Measurements from ENCODE around the gene FHIP1A. TPM values are rescaled to one million over a fixed set of nuclear protein-coding genes. Genes with fewer than 3 reads are reported as not detected.

The FHIP1A gene
- total and polyA plus RNA-seq, 8 donors, result 3.7 to 20.0 (median 5.0) TPM

- peak overlapping the region in 1 of 2 donors; percentile 35 for H3K27ac ChIP-seq
- peak; percentile 39 for ATAC-seq
- H3K4me1 ChIP-seq, result peaks cover 0 to 6% of the 10 kb centered on the region in 2 donors
Measured at GRCh38 chr4:151417766-151418376, 8.9 kb downstream of the FHIP1A start.

GRCh38 chr4:151418385-151418784, 9.4 kb downstream of the FHIP1A start:
- DNase-seq, result no peak
- H3K9me3 ChIP-seq, result no peaks in the 10 kb centered on the region
- peaks cover 0 to 10% of the 10 kb centered on the region in 2 donors for H3K27me3 ChIP-seq
- peak overlapping the region in 1 of 2 donors; percentile 39 for H3K27ac ChIP-seq
- no peak for TF ChIP-seq CTCF (IDR thresholded peaks at IDR 0.05)
- no peak overlapping the region for H3K4me3 ChIP-seq
- peak; percentile 92 for ATAC-seq
- H3K4me1 ChIP-seq, result peaks cover 0 to 6% of the 10 kb centered on the region in 2 donors
- no peaks in the 10 kb centered on the region for H3K36me3 ChIP-seq
- intact Hi-C loops (cut with DNase I), result no loop called here

More at GRCh38 chr4:151417766-151418376, 8.9 kb downstream of the FHIP1A start:
- Histone ChIP-seq H3K27me3 (peaks cover 0 to 11% of the 10 kb centered on the region in 2 donors), H3K9me3 (no peaks in the 10 kb centered on the region), H3K4me3 (no peak overlapping the region), H3K36me3 (no peaks in the 10 kb centered on the region)
- no peak for DNase-seq
- TF ChIP-seq CTCF (IDR thresholded peaks at IDR 0.05), result no peak
- intact Hi-C loops (cut with DNase I), result no loop called here

- H3K36me3 ChIP-seq, result no peaks in the 10 kb centered on the region
- no peaks in the 10 kb centered on the region for H3K9me3 ChIP-seq
- H3K4me3 ChIP-seq, result no peak overlapping the region
- H3K27me3 ChIP-seq, result peaks cover 0 to 5% of the 10 kb centered on the region in 2 donors
- TF ChIP-seq CTCF (IDR thresholded peaks at IDR 0.05), result no peak
- H3K27ac ChIP-seq, result peak overlapping the region in 1 of 2 donors; percentile 39
- ATAC-seq (no peak), DNase-seq (no peak)
- H3K4me1 ChIP-seq, result peaks cover 0 to 6% of the 10 kb centered on the region in 2 donors
- intact Hi-C loops (cut with DNase I), result no loop called here
Measured at GRCh38 chr4:151418856-151419255, 9.9 kb downstream of the FHIP1A start.

- ATAC-seq (no peak), DNase-seq (no peak)
- no peaks in the 10 kb centered on the region for H3K27me3 ChIP-seq
- H3K9me3 ChIP-seq, result no peaks in the 10 kb centered on the region
- TF ChIP-seq CTCF (IDR thresholded peaks at IDR 0.05), result no peak
- intact Hi-C loops (cut with DNase I), result no loop called here
- H3K4me1 ChIP-seq, result peaks cover 0 to 6% of the 10 kb centered on the region in 2 donors
- no peak overlapping the region for H3K27ac ChIP-seq
- H3K36me3 ChIP-seq, result no peaks in the 10 kb centered on the region
- no peak overlapping the region for H3K4me3 ChIP-seq
Measured at GRCh38 chr4:151420250-151420807, 11.4 kb downstream of the FHIP1A start.

- peaks cover 0 to 6% of the 10 kb centered on the region in 2 donors for H3K4me1 ChIP-seq
Measured at GRCh38 chr4:151422854-151423253, 13.9 kb downstream of the FHIP1A start.

More at GRCh38 chr4:151422854-151423253, 13.9 kb downstream of the FHIP1A start:
- TF ChIP-seq CTCF (IDR thresholded peaks at IDR 0.05), result no peak
- H3K4me3 ChIP-seq, result no peak overlapping the region
- ATAC-seq (no peak), DNase-seq (no peak)
- no peaks in the 10 kb centered on the region for H3K36me3 ChIP-seq
- intact Hi-C loops (cut with DNase I), result no loop called here
- no peak overlapping the region for H3K27ac ChIP-seq
- H3K9me3 ChIP-seq, result no peaks in the 10 kb centered on the region
- H3K27me3 ChIP-seq, result no peaks in the 10 kb centered on the region

Data from left lung (tissue), 10 donors.